HCEC 1CT (cell line): Measurements from ENCODE around the gene GSTK1.
"Not testable (repeated sequence)": the region's sequence is repeated elsewhere in the genome, so short reads cannot be mapped to it uniquely, and the experiment has no call there.

ENCODE experiments used
- DNase-seq: peaks from one replicate; pipeline ENCODE4 v3.0.0-alpha.2; 2017

GSTK1 gene

GRCh38 chr7:143279186-143280098 is 16.2 kb downstream of the GSTK1 start:
- peak; percentile 25 for DNase-seq

- DNase-seq: no peak
Observed at GRCh38 chr7:143280160-143280559, 16.9 kb downstream of the GSTK1 start.

GRCh38 chr7:143280566-143280965 is 17.3 kb downstream of the GSTK1 start:
- no peak for DNase-seq

- no peak for DNase-seq
Observed at GRCh38 chr7:143281529-143281928, 18.3 kb downstream of the GSTK1 start.

GRCh38 chr7:143282124-143282523 is 18.9 kb downstream of the GSTK1 start:
- DNase-seq: no peak

GRCh38 chr7:143283381-143283780 is 20.1 kb downstream of the GSTK1 start:
- no peak for DNase-seq

GRCh38 chr7:143284591-143285469 is 21.6 kb downstream of the GSTK1 start, which contains the start of gene TMEM139:
TMEM139 (plus strand) TSS chr7:143284958; CDS start chr7:143285958, 1,000 bp downstream.
- DNase-seq: no peak

- DNase-seq: no peak
Observed at GRCh38 chr7:143285470-143285778, 22.2 kb downstream of the GSTK1 start.

- no peak for DNase-seq
Observed at GRCh38 chr7:143285806-143286521, 22.7 kb downstream of the GSTK1 start.

- no peak for DNase-seq
Observed at GRCh38 chr7:143286522-143286890, 23.3 kb downstream of the GSTK1 start.

GRCh38 chr7:143287339-143287934 is 24.2 kb downstream of the GSTK1 start:
- DNase-seq: no peak

- peak; percentile 96 for DNase-seq
Observed at GRCh38 chr7:143287935-143288826, 24.9 kb downstream of the GSTK1 start, which contains the start of gene CASP2. CASP2 (plus strand) TSS chr7:143288351; CDS start chr7:143288456, 105 bp downstream.

- peak; percentile 43 for DNase-seq
Observed at GRCh38 chr7:143288836-143289235, 25.6 kb downstream of the GSTK1 start.

GRCh38 chr7:143289421-143289820 is 26.2 kb downstream of the GSTK1 start:
- DNase-seq: no peak

GRCh38 chr7:143289888-143290287 is 26.6 kb downstream of the GSTK1 start:
- DNase-seq: not testable (repeated sequence)

- DNase-seq: no peak
Observed at GRCh38 chr7:143290293-143290692, 27.1 kb downstream of the GSTK1 start.

GRCh38 chr7:143292876-143293275 is 29.6 kb downstream of the GSTK1 start:
- DNase-seq: no peak

- peak; percentile 23 for DNase-seq
Observed at GRCh38 chr7:143295870-143296269, 32.6 kb downstream of the GSTK1 start.

GRCh38 chr7:143296686-143297085 is 33.4 kb downstream of the GSTK1 start:
- DNase-seq: no peak

- DNase-seq: peak; percentile 80
Observed at GRCh38 chr7:143299346-143299745, 36.1 kb downstream of the GSTK1 start.

- DNase-seq: no peak
Observed at GRCh38 chr7:143299840-143300239, 36.6 kb downstream of the GSTK1 start.
